Measurements from ENCODE around the gene ERCC1. TPM values are rescaled to one million over a fixed set of nuclear protein-coding genes. Genes with fewer than 3 reads are reported as not detected.

ERCC1 gene
- total and polyA plus RNA-seq, 2 of the 13 experiments (the other 11 are each of a cell fraction or from before 2014, with no cell fraction given), result 40.0 to 66.4 TPM

GRCh38 chr19:45424191-45425058 is 708 bp upstream of the ERCC1 start (continued):
- TF ChIP-seq, protein P1, sequence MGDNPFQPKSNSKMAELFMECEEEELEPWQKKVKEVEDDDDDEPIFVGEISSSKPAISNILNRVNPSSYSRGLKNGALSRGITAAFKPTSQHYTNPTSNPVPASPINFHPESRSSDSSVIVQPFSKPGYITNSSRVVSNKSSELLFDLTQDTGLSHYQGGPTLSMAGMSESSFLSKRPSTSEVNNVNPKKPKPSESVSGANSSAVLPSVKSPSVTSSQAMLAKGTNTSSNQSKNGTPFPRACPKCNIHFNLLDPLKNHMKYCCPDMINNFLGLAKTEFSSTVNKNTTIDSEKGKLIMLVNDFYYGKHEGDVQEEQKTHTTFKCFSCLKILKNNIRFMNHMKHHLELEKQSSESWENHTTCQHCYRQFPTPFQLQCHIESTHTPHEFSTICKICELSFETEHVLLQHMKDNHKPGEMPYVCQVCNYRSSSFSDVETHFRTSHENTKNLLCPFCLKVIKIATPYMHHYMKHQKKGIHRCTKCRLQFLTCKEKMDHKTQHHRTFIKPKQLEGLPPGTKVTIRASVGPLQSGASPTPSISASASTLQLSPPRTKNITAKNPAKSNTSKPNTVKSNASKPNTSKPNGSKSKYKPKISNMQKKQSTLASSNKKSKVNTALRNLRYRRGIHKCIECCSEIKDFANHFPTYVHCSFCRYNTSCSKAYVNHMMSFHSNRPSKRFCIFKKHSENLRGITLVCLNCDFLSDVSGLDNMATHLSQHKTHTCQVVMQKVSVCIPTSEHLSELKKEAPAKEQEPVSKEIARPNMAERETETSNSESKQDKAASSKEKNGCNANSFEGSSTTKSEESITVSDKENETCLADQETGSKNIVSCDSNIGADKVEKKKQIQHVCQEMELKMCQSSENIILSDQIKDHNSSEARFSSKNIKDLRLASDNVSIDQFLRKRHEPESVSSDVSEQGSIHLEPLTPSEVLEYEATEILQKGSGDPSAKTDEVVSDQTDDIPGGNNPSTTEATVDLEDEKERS (CRISPR knock-in tag; IDR thresholded peaks at IDR 0.05), result peak; percentile 7; the same call in 1 of the 2 replicates
- no peak for TF ChIP-seq ZC3H13 (CRISPR knock-in tag; IDR thresholded peaks at IDR 0.05)
- TF ChIP-seq RFX3 (CRISPR knock-in tag; IDR thresholded peaks at IDR 0.05), result no peak
- no peak for TF ChIP-seq ZFY (CRISPR knock-in tag; IDR thresholded peaks at IDR 0.05)
- TF ChIP-seq NCOA5 (CRISPR knock-in tag; IDR thresholded peaks at IDR 0.05), result no peak
- 0 out of 2 replicates have a peak, but pooled peaks have one; percentile 21 for TF ChIP-seq RXRB (CRISPR knock-in tag; IDR thresholded peaks at IDR 0.05; ENCODE audit: borderline replicate concordance)
- no peak for TF ChIP-seq NCOA2 (CRISPR knock-in tag; IDR thresholded peaks at IDR 0.05)
- no peak for TF ChIP-seq HIC2 (CRISPR knock-in tag; IDR thresholded peaks at IDR 0.05; ENCODE audit: low read depth)
- TF ChIP-seq MYNN (CRISPR knock-in tag; IDR thresholded peaks at IDR 0.05; ENCODE audit: low read depth), result no peak
- no peak for TF ChIP-seq MBD4 (IDR thresholded peaks at IDR 0.05; ENCODE audit: borderline replicate concordance, low read length)
- no peak for TF ChIP-seq TAF15 (IDR thresholded peaks at IDR 0.05; ENCODE audit: low read depth, low read length, poor library complexity, severe bottlenecking)
- no peak for TF ChIP-seq ZNF816 (CRISPR knock-in tag; IDR thresholded peaks at IDR 0.05; ENCODE audit: borderline replicate concordance)
- TF ChIP-seq MIXL1 (CRISPR knock-in tag; IDR thresholded peaks at IDR 0.05), result no peak
- peak; percentile 30; the same call in 1 of the 2 replicates for TF ChIP-seq ZNF589 (CRISPR knock-in tag; conservative IDR thresholded peaks at IDR 0.05)
- TF ChIP-seq, protein P2, sequence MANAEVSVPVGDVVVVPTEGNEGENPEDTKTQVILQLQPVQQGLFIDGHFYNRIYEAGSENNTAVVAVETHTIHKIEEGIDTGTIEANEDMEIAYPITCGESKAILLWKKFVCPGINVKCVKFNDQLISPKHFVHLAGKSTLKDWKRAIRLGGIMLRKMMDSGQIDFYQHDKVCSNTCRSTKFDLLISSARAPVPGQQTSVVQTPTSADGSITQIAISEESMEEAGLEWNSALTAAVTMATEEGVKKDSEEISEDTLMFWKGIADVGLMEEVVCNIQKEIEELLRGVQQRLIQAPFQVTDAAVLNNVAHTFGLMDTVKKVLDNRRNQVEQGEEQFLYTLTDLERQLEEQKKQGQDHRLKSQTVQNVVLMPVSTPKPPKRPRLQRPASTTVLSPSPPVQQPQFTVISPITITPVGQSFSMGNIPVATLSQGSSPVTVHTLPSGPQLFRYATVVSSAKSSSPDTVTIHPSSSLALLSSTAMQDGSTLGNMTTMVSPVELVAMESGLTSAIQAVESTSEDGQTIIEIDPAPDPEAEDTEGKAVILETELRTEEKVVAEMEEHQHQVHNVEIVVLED (CRISPR knock-in tag; IDR thresholded peaks at IDR 0.05; ENCODE audit: borderline replicate concordance), result no peak
- TF ChIP-seq, protein P3, sequence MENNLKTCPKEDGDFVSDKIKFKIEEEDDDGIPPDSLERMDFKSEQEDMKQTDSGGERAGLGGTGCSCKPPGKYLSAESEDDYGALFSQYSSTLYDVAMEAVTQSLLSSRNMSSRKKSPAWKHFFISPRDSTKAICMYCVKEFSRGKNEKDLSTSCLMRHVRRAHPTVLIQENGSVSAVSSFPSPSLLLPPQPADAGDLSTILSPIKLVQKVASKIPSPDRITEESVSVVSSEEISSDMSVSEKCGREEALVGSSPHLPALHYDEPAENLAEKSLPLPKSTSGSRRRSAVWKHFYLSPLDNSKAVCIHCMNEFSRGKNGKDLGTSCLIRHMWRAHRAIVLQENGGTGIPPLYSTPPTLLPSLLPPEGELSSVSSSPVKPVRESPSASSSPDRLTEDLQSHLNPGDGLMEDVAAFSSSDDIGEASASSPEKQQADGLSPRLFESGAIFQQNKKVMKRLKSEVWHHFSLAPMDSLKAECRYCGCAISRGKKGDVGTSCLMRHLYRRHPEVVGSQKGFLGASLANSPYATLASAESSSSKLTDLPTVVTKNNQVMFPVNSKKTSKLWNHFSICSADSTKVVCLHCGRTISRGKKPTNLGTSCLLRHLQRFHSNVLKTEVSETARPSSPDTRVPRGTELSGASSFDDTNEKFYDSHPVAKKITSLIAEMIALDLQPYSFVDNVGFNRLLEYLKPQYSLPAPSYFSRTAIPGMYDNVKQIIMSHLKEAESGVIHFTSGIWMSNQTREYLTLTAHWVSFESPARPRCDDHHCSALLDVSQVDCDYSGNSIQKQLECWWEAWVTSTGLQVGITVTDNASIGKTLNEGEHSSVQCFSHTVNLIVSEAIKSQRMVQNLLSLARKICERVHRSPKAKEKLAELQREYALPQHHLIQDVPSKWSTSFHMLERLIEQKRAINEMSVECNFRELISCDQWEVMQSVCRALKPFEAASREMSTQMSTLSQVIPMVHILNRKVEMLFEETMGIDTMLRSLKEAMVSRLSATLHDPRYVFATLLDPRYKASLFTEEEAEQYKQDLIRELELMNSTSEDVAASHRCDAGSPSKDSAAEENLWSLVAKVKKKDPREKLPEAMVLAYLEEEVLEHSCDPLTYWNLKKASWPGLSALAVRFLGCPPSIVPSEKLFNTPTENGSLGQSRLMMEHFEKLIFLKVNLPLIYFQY (CRISPR knock-in tag; IDR thresholded peaks at IDR 0.05; ENCODE audit: borderline replicate concordance), result peak; percentile 11; the same call in 1 of the 2 replicates
- TF ChIP-seq ARNT2 (CRISPR knock-in tag; IDR thresholded peaks at IDR 0.05; ENCODE audit: low read depth), result no peak
- TF ChIP-seq ZNF841 (CRISPR knock-in tag; IDR thresholded peaks at IDR 0.05; ENCODE audit: borderline replicate concordance), result no peak
